GM21723 (cell line): ENCODE results near the gene FIGNL2.
"Not testable (repeated sequence)": the region's sequence is repeated elsewhere in the genome, so short reads cannot be mapped to it uniquely, and the experiment has no call there.

Experiments
- ATAC-seq: cut with Tn5 transposase; IDR thresholded peaks from one replicate; pipeline ENCODE4 v1.9.1; 2021; ENCODE audit warnings: mild to moderate bottlenecking, moderate library complexity; ENCODE audit not compliant: unreplicated experiment

FIGNL2 gene

GRCh38 chr12:51848326-51848727 lies at the start of gene FIGNL2:
Gene FIGNL2 (minus strand): TSS chr12:51848718. CDS start chr12:51822413, 26,305 bp downstream.
- ATAC-seq, result no peak

GRCh38 chr12:51897181-51897580 lies 48.7 kb upstream of the FIGNL2 start:
- ATAC-seq, result no peak

- ATAC-seq, result no peak
These were observed 47.7 kb upstream of the FIGNL2 start for GRCh38 chr12:51896236-51896635.

- ATAC-seq, result no peak
These were observed 47.0 kb upstream of the FIGNL2 start for GRCh38 chr12:51895378-51896135.

- ATAC-seq, result no peak
These were observed 45.3 kb upstream of the FIGNL2 start for GRCh38 chr12:51893786-51894185.

- no peak for ATAC-seq
These were observed 43.3 kb upstream of the FIGNL2 start for GRCh38 chr12:51891843-51892242.

- ATAC-seq, result no peak
These were observed 42.1 kb upstream of the FIGNL2 start for GRCh38 chr12:51890511-51891171.

- no peak for ATAC-seq
These were observed 41.6 kb upstream of the FIGNL2 start for GRCh38 chr12:51890133-51890464.

GRCh38 chr12:51889216-51890132 lies 41.0 kb upstream of the FIGNL2 start:
- ATAC-seq, result no peak

GRCh38 chr12:51888316-51889215 lies 40.0 kb upstream of the FIGNL2 start:
- ATAC-seq, result no peak

GRCh38 chr12:51887476-51888315 lies 39.2 kb upstream of the FIGNL2 start, which contains the start of gene ANKRD33:
Gene ANKRD33 (plus strand): TSS chr12:51888103. CDS start chr12:51888187, 84 bp downstream.
- no peak for ATAC-seq

- ATAC-seq, result no peak
These were observed 37.6 kb upstream of the FIGNL2 start for GRCh38 chr12:51886021-51886710.

- ATAC-seq, result not testable (repeated sequence)
These were observed 36.9 kb upstream of the FIGNL2 start for GRCh38 chr12:51885294-51886020.

- ATAC-seq, result no peak
These were observed 36.2 kb upstream of the FIGNL2 start for GRCh38 chr12:51884676-51885229.

- ATAC-seq, result no peak
These were observed 35.6 kb upstream of the FIGNL2 start for GRCh38 chr12:51883998-51884675.

- no peak for ATAC-seq
These were observed 34.8 kb upstream of the FIGNL2 start for GRCh38 chr12:51883295-51883694.

GRCh38 chr12:51879102-51879501 lies 30.6 kb upstream of the FIGNL2 start:
- no peak for ATAC-seq
